Measurements from ENCODE around the gene CAPN12. TPM values are rescaled to one million over a fixed set of nuclear protein-coding genes. Genes with fewer than 3 reads are reported as not detected.

CAPN12 gene
- total and polyA plus RNA-seq, 2 experiments from 2014 or later, result 19.1 to 20.5 TPM

- Mint-ChIP-seq H3K36me3 (ENCODE audit: low read depth) (peaks cover 76% of the 10 kb centered on the region), H3K27ac (no peak overlapping the region), H3K4me3 (no peak overlapping the region), H3K4me1 (no peaks in the 10 kb centered on the region), H3K27me3 (ENCODE audit: insufficient read depth, low read depth, poor library complexity) (peaks cover 21% of the 10 kb centered on the region), H3K9me3 (no peaks in the 10 kb centered on the region; the same call in 2 of the 3 replicates)
- Histone ChIP-seq H3K4me2 (no peak overlapping the region), H3K36me3 (ENCODE audit: insufficient read depth) (peaks cover 36% of the 10 kb centered on the region), H4K20me1 (replicated peaks; ENCODE audit: insufficient read depth) (no peaks in the 10 kb centered on the region; the same call in 1 of the 2 replicates), H3K4me3 (no peak overlapping the region), H2AFZ (no peak overlapping the region), H3K9me2 (ENCODE audit: insufficient read depth) (no peaks in the 10 kb centered on the region), H3F3A (replicated peaks; ENCODE audit: low read depth) (no peaks in the 10 kb centered on the region), H3K27me3 (ENCODE audit: insufficient read depth) (no peaks in the 10 kb centered on the region), H3K27ac (ENCODE audit: low read depth) (no peak overlapping the region), H3K79me2 (replicated peaks; ENCODE audit: insufficient read depth) (no peaks in the 10 kb centered on the region; the same call in 1 of the 2 replicates), H3K4me1 (ENCODE audit: insufficient read depth) (no peaks in the 10 kb centered on the region)
- TF ChIP-seq, protein P1, sequence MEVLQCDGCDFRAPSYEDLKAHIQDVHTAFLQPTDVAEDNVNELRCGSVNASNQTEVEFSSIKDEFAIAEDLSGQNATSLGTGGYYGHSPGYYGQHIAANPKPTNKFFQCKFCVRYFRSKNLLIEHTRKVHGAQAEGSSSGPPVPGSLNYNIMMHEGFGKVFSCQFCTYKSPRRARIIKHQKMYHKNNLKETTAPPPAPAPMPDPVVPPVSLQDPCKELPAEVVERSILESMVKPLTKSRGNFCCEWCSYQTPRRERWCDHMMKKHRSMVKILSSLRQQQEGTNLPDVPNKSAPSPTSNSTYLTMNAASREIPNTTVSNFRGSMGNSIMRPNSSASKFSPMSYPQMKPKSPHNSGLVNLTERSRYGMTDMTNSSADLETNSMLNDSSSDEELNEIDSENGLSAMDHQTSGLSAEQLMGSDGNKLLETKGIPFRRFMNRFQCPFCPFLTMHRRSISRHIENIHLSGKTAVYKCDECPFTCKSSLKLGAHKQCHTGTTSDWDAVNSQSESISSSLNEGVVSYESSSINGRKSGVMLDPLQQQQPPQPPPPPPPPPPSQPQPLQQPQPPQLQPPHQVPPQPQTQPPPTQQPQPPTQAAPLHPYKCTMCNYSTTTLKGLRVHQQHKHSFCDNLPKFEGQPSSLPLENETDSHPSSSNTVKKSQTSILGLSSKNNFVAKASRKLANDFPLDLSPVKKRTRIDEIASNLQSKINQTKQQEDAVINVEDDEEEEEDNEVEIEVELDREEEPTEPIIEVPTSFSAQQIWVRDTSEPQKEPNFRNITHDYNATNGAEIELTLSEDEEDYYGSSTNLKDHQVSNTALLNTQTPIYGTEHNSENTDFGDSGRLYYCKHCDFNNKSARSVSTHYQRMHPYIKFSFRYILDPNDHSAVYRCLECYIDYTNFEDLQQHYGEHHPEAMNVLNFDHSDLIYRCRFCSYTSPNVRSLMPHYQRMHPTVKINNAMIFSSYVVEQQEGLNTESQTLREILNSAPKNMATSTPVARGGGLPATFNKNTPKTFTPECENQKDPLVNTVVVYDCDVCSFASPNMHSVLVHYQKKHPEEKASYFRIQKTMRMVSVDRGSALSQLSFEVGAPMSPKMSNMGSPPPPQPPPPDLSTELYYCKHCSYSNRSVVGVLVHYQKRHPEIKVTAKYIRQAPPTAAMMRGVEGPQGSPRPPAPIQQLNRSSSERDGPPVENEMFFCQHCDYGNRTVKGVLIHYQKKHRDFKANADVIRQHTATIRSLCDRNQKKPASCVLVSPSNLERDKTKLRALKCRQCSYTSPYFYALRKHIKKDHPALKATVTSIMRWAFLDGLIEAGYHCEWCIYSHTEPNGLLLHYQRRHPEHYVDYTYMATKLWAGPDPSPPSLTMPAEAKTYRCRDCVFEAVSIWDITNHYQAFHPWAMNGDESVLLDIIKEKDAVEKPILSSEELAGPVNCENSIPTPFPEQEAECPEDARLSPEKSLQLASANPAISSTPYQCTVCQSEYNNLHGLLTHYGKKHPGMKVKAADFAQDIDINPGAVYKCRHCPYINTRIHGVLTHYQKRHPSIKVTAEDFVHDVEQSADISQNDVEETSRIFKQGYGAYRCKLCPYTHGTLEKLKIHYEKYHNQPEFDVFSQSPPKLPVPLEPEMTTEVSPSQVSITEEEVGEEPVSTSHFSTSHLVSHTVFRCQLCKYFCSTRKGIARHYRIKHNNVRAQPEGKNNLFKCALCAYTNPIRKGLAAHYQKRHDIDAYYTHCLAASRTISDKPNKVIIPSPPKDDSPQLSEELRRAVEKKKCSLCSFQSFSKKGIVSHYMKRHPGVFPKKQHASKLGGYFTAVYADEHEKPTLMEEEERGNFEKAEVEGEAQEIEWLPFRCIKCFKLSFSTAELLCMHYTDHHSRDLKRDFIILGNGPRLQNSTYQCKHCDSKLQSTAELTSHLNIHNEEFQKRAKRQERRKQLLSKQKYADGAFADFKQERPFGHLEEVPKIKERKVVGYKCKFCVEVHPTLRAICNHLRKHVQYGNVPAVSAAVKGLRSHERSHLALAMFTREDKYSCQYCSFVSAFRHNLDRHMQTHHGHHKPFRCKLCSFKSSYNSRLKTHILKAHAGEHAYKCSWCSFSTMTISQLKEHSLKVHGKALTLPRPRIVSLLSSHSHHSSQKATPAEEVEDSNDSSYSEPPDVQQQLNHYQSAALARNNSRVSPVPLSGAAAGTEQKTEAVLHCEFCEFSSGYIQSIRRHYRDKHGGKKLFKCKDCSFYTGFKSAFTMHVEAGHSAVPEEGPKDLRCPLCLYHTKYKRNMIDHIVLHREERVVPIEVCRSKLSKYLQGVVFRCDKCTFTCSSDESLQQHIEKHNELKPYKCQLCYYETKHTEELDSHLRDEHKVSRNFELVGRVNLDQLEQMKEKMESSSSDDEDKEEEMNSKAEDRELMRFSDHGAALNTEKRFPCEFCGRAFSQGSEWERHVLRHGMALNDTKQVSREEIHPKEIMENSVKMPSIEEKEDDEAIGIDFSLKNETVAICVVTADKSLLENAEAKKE (CRISPR knock-in tag; IDR thresholded peaks at IDR 0.05), result no peak
- TF ChIP-seq ZNF331 (CRISPR knock-in tag; IDR thresholded peaks at IDR 0.05; ENCODE audit: low read depth), result no peak
- TF ChIP-seq REST (IDR thresholded peaks at IDR 0.05; ENCODE audit: unreplicated experiment), result no peak
- TF ChIP-seq, protein P2, sequence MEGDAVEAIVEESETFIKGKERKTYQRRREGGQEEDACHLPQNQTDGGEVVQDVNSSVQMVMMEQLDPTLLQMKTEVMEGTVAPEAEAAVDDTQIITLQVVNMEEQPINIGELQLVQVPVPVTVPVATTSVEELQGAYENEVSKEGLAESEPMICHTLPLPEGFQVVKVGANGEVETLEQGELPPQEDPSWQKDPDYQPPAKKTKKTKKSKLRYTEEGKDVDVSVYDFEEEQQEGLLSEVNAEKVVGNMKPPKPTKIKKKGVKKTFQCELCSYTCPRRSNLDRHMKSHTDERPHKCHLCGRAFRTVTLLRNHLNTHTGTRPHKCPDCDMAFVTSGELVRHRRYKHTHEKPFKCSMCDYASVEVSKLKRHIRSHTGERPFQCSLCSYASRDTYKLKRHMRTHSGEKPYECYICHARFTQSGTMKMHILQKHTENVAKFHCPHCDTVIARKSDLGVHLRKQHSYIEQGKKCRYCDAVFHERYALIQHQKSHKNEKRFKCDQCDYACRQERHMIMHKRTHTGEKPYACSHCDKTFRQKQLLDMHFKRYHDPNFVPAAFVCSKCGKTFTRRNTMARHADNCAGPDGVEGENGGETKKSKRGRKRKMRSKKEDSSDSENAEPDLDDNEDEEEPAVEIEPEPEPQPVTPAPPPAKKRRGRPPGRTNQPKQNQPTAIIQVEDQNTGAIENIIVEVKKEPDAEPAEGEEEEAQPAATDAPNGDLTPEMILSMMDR (conservative IDR thresholded peaks at IDR 0.05; ENCODE audit: low read depth in 2 of 2), result no peak
- TF ChIP-seq EZH2 (IDR thresholded peaks at IDR 0.05; ENCODE audit: low read depth, unreplicated experiment), result no peak
- no peak for ATAC-seq
- no peak for DNase-seq (ENCODE audit: low spot score)
These were observed 32.0 kb downstream of the CAPN12 start for GRCh38 chr19:38712161-38712748.
